ENCODE measurements around the gene PIEZO1. TPM values are rescaled to one million over a fixed set of nuclear protein-coding genes. Genes with fewer than 3 reads are reported as not detected.
A peak's percentile ranks its signal among the peaks of the same experiment; 100 is the strongest.

The PIEZO1 gene
- polyA plus RNA-seq, 3 donors: 22.6 to 33.4 (median 25.0) TPM

DNA sequence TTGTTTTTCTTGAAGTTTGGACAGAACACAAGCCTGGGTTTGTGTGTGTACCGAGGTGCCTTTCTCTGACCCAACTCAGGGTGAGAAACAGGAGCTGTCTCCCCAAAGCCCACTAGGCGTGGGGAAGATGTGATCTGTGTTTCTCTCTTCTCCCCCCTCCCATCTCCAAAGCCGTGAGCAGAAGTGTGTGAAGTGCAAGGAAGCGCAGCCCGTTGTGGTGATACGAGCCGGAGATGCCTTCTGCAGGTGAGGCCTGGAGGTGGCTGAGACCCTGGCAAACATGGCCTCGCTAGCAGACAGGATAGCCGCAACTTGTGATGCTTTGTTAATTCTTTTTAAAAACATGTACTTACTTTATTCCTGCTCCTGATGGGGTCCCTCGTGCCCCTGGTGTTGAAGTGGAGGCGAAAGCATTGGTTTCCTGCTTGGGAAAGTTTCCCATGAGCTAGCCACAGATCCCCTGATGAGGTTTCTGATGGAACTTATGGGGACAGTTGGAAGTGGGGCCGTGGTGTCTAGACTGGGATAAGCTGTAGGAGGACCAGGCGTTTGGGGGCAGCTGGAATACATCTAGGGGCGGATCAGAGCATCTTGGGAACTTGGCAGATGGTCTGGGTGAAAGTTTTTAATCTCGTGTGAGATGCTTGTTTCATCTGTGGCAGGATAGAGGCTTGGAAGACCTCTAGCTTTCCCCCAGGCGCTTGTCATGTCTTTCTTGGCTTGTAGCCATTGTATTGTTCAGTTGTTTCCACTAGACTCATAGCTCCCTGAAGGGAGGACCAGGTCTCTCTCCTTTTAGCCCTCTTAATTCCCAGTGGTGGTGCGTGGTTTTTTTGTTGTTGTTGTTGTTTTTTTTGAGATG is 77.8 kb downstream of the PIEZO1 start:
- no peak for DNase-seq (ENCODE audit: low read depth in 3 of 3, low spot score in 2 of 3)

DNA sequence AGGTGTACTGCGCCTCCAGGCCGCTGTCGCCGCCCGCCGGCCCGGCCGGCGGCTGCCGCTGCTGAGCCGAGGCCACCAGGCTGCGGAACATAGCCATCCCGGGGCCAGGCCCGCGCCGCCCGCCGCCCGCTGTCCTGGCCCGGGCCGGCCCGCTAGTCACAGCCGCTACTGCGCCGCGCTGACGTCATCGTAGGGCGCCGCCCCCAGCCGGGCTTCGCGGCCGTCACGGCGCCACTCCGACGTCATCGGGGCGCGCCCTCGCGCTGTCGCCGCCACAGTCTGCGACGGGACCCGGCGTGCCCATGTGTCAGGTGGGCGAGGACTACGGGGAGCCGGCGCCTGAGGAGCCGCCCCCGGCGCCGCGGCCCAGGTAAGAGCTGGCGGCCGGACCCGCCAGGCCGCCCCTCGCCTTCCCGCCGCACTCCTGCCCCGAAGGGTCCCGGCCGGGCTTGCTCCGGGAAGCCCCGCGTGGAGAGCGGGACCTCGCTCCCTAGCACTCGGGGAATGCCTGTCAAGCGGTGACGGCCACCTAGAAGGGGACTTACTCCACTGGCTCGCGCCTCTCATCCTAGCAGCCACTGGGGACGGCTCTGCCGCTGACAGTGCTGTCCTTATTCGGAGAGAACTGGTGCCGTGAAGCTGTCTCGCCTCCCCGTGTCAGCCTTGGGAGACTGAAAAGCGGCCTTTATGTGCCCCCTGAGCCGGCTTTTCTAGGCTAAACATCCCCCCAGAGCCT is 78.6 kb downstream of the PIEZO1 start, which contains the start of the genes CTU2 and RNF166:
Gene CTU2, plus strand, starts transcription at position 275 of the 736 bp plus-strand sequence. Its CDS starts 28 bp downstream, at position 303.
Gene RNF166, minus strand, starts transcription at position 180 of the 736 bp plus-strand sequence. Its CDS starts 83 bp downstream, at position 97.
- DNase-seq (ENCODE audit: low read depth in 3 of 3, low spot score in 2 of 3): peak; percentile 65 to 66 (median 65)

DNA sequence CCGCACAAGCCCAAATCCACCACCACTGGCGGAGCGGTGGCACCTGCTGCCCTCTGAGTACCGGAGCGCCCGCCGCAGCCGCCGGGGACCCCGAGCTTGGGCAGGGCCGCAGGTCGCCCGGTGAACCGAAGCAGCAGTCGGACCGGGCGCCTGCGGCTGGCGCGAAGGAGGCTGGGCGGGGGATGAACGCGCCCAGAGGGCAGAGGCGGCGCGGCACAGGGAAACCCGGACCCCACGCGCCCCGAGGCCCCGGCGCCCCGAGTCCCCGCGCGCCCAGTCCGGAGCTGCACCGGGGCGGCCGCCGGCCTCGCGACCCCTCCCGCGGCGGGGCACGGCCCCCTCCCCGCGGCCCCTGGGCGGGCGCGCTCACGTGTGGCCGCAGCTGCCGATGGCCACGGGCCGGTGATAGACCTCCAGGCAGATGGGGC is 79.2 kb downstream of the PIEZO1 start:
- no peak for DNase-seq (ENCODE audit: low read depth in 3 of 3, low spot score in 2 of 3)

DNA sequence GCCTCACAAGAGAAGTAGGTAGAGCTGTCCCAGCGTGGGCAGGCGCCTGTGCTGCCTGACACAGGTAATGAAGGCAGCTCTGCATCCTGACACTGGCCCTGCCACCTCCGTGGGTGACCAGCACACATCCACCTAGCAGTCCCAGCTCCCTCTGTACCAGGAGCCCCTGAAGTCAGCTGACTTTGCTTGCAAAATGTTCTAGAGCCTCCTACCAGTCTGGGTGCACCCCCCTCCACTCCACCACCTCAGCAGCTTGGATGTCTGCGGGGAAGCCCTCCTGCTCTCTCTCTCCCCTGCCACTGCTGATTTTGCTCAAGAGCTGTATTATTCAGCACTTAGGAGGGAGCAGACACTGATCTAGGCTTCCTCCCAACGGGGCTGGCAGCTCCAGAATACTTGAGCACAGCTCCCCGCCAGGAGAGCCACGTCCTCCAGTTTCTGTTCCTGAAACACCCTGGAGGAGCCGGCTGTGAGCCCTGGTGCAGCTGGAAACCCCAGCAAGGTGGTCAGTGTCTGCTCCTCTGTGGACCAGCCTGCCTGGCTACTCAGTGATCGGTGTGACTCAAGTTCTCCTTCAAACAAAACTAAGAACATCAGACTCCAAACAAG is 79.8 kb downstream of the PIEZO1 start:
- no peak for DNase-seq (ENCODE audit: low read depth in 3 of 3, low spot score in 2 of 3)

DNA sequence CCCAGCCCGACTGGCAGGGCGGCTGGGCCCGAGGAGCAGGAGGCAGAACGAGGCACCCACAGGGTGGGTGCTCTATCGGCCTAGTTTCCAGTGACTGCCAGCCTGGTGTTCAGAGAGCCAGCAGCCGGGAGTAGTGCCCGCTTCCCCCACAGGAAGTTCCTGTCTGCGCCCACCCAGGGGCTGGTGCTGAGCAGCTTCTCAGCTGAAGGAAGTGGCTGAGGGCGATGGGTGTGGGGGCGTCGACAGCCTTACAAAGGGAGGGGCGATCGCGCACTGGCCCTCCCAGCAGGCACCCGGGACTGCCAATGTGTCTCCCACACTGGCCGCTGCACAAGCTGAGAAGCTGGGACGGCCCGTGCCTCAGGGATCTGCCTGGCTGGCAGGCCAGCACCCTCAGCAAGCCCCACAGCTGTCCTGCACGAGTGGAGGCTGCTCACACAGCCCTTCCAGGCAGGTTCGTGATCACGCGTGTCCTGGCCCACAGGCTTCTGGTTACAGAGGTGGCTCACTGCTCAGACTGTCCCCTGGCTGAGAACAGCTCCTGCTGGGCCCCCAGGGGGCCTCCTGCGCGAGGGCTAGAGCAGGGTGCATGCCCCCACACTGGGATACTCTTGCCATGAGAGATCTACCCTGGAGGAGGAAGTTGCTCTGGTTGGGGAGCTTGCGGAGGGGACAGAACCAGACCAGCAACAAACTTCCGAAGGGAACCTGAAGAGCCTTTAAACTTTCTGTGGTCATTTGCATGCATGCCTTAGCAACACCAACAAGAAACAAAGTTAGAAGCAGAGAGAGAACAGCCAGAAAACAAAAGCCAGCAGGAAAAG is 81.3 kb downstream of the PIEZO1 start:
- DNase-seq (ENCODE audit: low read depth in 3 of 3, low spot score in 2 of 3): no peak

DNA sequence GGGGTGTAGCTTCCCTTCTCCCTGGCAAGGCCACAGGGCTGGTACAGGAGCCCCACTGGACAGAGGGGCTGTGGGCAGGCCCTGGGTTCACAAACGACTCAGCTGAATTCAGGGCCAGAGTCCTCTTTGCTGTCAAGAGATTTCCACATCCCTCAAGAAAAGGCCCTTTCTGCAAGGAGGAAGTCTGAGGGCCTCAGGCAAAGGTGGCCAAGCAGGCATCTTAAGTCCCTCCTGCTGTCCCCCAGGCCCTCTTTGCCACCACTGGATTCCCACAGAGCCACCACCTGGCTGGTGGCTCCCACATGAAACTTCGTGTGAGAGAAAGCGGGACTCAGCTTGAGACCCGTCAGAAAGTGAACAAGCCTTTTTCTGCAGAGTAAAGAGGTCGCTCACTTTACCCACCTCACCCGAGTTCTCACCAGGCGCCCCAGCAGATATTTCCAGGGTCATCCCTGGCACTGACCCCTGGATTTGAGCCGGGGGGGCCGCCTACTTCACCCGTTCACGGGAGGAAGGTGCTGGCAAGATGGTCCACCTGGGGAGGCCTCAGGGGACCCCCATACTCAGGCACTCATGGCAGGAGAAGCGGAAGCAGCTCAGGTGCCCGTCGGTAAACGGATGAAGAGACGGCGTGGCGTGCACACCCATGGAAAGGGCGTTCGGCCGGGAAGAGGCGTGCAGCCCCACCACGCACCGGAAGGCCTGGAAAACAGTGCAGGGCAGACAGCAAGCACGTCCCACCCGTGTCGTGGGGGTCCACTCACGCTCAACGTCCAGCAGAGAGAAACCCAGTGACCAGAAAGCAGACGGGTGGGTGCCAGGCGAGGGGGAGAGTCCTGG is 82.4 kb downstream of the PIEZO1 start:
- no peak for DNase-seq (ENCODE audit: low read depth in 3 of 3, low spot score in 2 of 3)

DNA sequence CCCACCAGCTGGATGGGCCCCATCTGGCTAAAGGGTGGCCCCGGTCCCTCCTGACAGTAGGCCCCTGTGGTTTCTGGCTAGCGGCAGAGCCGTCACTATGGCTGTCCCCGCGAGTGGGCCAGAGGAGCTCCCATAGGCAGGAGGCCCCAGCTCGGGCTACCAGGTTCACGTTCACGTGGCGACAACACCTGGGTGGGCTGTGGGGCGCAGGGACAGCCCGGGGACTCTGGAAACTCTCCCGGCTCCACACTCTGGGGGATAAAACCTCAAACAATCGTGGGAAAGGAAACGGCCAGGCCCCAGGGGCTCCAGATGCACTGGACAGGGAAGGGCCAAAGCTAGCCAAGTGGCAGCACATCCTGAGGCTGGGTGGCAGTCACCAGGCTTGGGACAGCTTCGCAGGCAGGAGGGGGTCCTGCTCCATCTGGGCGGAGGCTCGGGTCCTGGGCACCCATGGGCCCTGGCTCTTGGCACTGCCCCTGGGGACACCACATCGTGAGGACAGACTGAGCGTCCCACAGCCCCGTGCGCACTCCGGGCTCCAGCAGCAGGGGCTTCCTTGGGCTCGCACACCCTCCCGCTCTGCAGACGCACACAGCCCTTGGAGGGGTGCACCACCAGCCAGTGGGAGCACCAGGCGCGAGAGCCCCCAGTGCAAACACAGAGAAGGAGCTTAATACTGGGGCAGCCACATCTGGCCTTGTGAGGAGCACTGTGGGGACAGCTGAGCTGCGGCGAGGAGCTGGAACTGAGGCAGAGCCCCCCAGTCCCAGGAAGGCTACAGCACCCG is 83.2 kb downstream of the PIEZO1 start:
- DNase-seq (ENCODE audit: low read depth in 3 of 3, low spot score in 2 of 3): no peak

DNA sequence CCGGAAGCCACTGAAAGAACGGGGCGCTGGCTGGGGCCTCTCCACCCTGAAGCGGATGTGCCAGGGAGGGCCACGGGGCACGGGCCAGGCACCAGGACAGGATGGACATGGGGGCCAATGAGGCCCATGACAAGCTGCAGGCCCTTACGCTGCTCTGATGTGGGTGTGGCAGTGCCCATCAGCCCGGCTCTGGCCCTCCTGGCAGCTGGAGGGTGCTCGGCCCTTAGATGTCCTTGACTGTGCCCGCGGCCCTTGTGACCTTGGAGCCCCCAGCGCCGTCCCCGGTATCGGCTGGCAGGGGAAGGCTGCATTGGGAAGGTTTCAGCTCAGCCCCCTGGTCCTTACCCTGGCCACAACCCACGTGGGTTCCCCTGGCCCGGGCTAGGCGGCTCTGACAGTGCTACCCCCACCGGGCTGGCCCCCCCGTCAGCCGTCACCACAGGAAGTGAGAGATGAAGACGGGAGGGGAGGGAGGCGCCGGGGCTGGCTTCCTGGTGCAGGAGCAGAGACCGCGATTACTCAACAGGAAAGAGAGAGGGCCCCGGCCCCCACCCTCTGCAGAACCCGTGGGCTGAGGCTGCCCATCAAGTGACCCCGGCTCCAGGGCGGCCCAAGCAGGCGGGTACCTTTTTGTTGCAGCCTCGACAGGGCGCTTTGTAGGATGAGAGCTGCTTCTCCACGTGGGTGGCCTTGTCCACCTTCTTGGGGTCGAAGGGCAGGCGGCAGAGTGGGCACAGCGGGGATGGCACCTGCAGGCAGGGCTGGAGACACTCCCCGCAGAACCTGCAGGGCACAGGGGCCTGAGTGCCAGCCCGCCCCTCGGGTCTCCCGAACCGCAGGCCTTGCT is 84.2 kb downstream of the PIEZO1 start:
- peak in 1 of 3 donors; percentile 40 for DNase-seq (ENCODE audit: low read depth in 3 of 3, low spot score in 2 of 3)

DNA sequence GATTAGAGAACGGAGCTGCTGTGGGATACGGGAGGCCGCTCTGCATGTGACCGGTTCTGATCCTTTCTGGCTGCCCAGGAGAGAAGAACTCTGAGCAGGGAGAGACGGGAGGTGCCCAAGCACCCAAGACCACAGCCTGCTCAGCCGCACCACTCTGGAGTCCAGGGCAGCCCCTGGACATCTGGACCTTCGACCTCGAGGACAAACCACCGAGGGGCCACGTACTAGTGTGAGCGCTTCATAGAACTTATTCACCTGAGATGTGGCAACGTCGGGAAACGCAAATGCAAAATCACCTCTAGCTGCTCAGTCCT is 84.7 kb downstream of the PIEZO1 start:
- no peak for DNase-seq (ENCODE audit: low read depth in 3 of 3, low spot score in 2 of 3)

DNA sequence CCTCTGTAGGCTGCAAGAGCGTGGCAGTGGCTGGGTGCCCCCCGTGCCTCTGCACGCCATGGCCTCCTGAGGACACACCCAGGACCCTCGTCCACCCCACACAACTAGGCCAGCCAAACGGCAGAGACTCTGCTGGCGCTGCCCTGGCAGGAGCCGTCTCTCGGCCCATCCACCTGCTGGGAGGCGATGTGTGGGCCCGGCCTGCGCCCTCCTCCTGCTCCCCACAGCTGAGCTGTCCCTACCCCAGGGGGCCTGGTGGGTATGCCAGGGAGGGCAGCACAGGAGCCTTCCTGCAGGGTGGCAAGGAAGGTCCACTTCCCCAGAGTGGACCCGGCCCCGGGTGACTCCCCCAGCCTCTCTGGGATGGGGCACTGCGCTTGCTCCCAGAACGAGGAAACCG is 85.8 kb downstream of the PIEZO1 start:
- no peak for DNase-seq (ENCODE audit: low read depth in 3 of 3, low spot score in 2 of 3)

DNA sequence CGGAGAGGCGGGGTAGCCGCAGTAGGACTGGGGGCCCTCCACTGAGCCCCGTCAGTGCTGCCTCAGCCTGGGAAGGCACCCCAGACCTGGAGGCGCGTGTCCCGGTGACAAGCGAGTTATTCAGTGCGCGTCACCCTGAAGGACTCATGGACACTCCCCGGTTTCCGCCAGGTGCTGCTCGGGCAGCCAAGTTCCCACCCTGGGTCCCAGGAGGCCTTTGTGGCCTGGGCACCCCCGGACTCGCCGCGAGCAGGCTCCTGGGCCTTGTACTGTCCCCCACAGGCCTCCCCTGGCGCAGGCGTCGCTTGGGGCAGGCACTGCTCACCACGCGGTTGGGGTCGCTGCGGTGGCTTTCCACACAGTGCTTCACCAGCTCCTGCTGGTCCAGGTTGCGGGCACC is 86.4 kb downstream of the PIEZO1 start:
- no peak for DNase-seq (ENCODE audit: low read depth in 3 of 3, low spot score in 2 of 3)

DNA sequence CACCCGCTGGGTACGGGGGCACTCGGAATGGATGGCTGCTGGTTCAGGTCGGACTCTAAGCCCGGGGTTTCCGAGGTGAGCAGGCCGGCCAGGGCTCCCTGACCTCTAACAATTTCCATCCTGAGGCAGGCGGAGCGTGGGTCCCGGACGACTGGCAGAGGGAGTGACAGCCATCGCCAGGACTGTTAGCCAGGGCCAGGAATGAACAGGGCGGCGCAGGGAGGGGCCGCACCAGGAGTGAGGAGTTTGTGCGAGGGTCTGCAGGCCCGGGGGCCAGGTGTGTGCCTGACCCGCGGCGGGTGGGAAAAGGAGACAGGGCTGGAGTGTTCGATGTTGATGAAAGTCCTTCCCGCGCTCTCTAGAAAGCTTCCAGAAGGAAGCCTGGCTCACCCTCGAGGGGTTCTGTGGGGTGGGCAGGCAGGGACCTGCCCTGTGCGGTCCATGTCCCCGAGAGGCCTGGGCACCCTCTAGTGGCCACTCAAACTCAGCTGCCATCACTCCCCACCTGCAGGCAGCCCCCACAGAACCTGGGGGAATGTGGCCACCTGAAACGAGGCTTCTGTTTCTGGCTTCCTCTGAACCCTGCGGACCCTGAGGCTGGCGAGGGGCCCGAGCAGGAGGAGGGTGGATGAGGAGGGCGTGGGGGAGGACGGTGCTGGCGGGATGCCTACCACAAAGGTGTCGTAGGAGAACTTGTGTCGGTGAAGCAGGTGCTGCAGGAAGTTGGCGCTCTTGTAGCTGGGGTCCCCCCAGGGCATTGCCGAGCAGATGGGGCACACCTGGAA is 87.0 kb downstream of the PIEZO1 start:
- no peak for DNase-seq (ENCODE audit: low read depth in 3 of 3, low spot score in 2 of 3)

DNA sequence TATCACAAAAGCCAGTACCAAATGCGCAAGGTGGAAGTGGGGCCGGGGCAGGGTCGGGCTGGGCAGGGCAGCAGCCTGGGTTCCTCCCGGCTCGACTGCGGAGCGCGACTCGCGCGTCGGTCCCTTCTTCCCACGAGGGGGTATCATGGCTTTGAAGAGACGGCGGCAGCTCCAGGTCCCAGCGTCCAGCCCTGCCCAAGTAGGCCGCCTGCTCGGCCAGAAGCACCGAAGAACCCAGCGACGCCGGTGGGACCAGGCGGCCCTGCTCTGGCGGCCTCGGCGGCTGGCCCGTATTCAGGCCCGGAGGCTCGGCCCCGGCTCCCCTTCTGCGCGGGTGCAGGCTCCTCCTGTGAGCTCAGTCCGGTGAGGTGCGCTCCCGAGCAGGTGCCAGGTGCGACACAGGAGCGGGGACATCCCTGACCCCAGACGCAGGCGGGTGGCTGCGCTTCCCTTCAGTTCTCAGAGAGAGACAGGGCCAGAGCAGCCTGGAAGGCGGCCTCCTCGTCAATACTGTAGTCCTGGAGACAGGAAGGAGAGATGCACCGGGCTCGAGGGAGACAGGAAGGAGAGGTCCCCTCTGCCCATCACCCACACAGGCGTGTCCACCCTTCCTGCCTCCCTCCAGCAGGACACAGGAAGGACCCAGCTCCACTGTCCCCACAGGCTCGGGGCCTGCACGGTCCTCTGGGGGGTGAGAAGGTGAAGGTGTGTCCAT is 87.7 kb downstream of the PIEZO1 start:
- no peak for DNase-seq (ENCODE audit: low read depth in 3 of 3, low spot score in 2 of 3)

DNA sequence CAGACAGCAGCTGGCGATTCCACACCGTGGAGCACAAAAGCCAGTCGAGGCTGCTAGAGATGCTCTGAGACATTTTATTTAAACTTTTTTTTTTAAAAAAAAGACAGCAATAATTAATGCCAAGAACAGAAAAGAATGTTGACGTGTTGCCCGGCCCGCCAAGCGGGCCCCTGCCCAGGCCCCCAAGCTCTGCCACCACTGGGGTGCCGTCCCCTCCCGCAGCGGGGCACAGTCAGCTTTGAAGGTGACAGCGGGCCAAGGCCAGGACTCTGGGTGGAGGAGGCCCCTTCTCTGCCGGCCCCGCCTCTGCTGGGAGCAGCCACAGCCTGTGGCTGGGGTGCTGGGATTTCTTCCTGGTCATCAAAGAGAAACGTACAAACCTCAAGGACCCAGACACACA is 88.6 kb downstream of the PIEZO1 start:
- DNase-seq (ENCODE audit: low read depth in 3 of 3, low spot score in 2 of 3): no peak

DNA sequence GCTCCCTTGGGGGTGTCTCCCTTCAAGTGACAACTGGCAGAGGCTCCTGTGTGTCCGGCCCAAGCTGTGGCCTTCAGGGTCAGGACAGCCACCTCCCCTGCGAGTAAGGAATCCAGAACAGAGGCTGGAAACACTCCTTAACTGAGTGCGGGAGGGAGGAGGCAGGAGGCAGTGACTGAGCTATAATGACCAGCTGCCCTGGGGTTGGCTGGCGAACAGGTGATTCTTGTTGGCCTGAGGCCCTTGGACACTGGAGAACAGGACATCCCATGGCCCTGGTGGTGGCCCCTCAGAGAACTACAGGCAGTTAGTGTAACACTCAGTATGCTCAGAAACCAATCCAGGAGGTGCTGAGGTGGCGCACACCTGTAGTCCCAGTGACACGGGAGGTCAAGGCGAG is 89.3 kb downstream of the PIEZO1 start:
- no peak for DNase-seq (ENCODE audit: low read depth in 3 of 3, low spot score in 2 of 3)

DNA sequence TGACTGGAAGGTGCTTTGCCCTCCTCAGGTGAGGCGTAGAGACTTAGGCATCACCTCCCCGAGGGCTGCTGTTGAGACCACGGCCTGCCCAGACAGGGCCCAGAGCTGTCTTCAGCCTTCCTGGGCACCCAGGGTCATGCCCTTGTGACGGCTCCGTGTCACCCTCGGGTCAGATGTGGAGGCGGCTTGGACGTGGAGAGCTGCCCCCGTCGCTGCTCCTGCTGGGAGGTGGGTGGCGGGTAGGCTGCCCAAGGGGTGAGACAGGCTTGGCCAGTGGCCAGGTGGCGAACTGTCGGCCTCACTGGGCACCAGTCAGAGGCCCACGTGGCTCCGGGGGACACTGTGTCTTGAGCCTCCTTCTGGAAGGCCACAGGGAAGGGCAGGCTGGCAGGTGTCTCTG is 89.8 kb downstream of the PIEZO1 start:
- no peak for DNase-seq (ENCODE audit: low read depth in 3 of 3, low spot score in 2 of 3)

Measured in right renal cortex interstitium (tissue), 3 donors.